GM23338 (cell line): ENCODE data around the gene FRAS1. TPM values are rescaled to one million over a fixed set of nuclear protein-coding genes. Genes with fewer than 3 reads are reported as not detected.

Experiments used
- CREB1 ChIP-seq: fragments of 250-450 bp; sonication (Bioruptor Pico); IDR thresholded peaks from 2 replicates; pipeline ENCODE4 v1.5.0; 2020; ENCODE audit warnings: low read depth, mild to moderate bottlenecking, moderate library complexity
- NANOG ChIP-seq: IDR thresholded peaks from 2 replicates; pipeline ENCODE4 v1.6.1; 2016; ENCODE audit warnings: antibody characterized with exemption, borderline replicate concordance
- POLR2AphosphoS5 ChIP-seq: IDR thresholded peaks from 2 replicates; pipeline ENCODE4 v1.6.1; 2016; ENCODE audit warnings: antibody characterized with exemption, low read depth
- REST ChIP-seq: IDR thresholded peaks from one replicate; pipeline ENCODE4 v1.6.1; 2018; ENCODE audit warnings: antibody characterized with exemption; ENCODE audit not compliant: unreplicated experiment
- ZNF331 ChIP-seq: fragments of 250-450 bp; sonication (Bioruptor Pico); IDR thresholded peaks from 2 replicates; pipeline ENCODE4 v1.5.0; 2020; ENCODE audit warnings: low read depth, mild to moderate bottlenecking, moderate library complexity
- polyA plus RNA-seq: library from polyadenylated mRNA; unstranded; fragments of >200 nt; fragmentation: Nextera tagmentation; extraction: Ambion mirVana; gene quantifications from 2 replicates; pipeline ENCODE4 v1.2.1, GENCODE V29; 2016
- total RNA-seq: library from RNA; depleted of rRNA; stranded (reverse); fragments of >200 nt; shearing (Covaris generic); gene quantifications from 2 replicates; pipeline ENCODE4 v1.2.3, GENCODE V29; 2014
- TF ChIP-seq, protein P1 (sequence below): fragments of 250-450 bp; sonication (Bioruptor Pico); IDR thresholded peaks from 2 replicates; pipeline ENCODE4 v1.5.0; 2020; ENCODE audit warnings: mild to moderate bottlenecking, moderate library complexity

Gene FRAS1
- total and polyA plus RNA-seq, 2 experiments from 2014 or later = 12.4 to 108 TPM

- TF ChIP-seq REST (no peak), POLR2AphosphoS5 (no peak), ZNF331 (CRISPR knock-in tag) (no peak), CREB1 (no peak), NANOG (no peak)
- TF ChIP-seq, protein P1, sequence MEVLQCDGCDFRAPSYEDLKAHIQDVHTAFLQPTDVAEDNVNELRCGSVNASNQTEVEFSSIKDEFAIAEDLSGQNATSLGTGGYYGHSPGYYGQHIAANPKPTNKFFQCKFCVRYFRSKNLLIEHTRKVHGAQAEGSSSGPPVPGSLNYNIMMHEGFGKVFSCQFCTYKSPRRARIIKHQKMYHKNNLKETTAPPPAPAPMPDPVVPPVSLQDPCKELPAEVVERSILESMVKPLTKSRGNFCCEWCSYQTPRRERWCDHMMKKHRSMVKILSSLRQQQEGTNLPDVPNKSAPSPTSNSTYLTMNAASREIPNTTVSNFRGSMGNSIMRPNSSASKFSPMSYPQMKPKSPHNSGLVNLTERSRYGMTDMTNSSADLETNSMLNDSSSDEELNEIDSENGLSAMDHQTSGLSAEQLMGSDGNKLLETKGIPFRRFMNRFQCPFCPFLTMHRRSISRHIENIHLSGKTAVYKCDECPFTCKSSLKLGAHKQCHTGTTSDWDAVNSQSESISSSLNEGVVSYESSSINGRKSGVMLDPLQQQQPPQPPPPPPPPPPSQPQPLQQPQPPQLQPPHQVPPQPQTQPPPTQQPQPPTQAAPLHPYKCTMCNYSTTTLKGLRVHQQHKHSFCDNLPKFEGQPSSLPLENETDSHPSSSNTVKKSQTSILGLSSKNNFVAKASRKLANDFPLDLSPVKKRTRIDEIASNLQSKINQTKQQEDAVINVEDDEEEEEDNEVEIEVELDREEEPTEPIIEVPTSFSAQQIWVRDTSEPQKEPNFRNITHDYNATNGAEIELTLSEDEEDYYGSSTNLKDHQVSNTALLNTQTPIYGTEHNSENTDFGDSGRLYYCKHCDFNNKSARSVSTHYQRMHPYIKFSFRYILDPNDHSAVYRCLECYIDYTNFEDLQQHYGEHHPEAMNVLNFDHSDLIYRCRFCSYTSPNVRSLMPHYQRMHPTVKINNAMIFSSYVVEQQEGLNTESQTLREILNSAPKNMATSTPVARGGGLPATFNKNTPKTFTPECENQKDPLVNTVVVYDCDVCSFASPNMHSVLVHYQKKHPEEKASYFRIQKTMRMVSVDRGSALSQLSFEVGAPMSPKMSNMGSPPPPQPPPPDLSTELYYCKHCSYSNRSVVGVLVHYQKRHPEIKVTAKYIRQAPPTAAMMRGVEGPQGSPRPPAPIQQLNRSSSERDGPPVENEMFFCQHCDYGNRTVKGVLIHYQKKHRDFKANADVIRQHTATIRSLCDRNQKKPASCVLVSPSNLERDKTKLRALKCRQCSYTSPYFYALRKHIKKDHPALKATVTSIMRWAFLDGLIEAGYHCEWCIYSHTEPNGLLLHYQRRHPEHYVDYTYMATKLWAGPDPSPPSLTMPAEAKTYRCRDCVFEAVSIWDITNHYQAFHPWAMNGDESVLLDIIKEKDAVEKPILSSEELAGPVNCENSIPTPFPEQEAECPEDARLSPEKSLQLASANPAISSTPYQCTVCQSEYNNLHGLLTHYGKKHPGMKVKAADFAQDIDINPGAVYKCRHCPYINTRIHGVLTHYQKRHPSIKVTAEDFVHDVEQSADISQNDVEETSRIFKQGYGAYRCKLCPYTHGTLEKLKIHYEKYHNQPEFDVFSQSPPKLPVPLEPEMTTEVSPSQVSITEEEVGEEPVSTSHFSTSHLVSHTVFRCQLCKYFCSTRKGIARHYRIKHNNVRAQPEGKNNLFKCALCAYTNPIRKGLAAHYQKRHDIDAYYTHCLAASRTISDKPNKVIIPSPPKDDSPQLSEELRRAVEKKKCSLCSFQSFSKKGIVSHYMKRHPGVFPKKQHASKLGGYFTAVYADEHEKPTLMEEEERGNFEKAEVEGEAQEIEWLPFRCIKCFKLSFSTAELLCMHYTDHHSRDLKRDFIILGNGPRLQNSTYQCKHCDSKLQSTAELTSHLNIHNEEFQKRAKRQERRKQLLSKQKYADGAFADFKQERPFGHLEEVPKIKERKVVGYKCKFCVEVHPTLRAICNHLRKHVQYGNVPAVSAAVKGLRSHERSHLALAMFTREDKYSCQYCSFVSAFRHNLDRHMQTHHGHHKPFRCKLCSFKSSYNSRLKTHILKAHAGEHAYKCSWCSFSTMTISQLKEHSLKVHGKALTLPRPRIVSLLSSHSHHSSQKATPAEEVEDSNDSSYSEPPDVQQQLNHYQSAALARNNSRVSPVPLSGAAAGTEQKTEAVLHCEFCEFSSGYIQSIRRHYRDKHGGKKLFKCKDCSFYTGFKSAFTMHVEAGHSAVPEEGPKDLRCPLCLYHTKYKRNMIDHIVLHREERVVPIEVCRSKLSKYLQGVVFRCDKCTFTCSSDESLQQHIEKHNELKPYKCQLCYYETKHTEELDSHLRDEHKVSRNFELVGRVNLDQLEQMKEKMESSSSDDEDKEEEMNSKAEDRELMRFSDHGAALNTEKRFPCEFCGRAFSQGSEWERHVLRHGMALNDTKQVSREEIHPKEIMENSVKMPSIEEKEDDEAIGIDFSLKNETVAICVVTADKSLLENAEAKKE (CRISPR knock-in tag) = no peak
These were observed 275.9 kb downstream of the FRAS1 start (continued) for GRCh38 chr4:78332976-78333375.
